ENCODE data around the gene SMPD1.

The SMPD1 gene

DNA sequence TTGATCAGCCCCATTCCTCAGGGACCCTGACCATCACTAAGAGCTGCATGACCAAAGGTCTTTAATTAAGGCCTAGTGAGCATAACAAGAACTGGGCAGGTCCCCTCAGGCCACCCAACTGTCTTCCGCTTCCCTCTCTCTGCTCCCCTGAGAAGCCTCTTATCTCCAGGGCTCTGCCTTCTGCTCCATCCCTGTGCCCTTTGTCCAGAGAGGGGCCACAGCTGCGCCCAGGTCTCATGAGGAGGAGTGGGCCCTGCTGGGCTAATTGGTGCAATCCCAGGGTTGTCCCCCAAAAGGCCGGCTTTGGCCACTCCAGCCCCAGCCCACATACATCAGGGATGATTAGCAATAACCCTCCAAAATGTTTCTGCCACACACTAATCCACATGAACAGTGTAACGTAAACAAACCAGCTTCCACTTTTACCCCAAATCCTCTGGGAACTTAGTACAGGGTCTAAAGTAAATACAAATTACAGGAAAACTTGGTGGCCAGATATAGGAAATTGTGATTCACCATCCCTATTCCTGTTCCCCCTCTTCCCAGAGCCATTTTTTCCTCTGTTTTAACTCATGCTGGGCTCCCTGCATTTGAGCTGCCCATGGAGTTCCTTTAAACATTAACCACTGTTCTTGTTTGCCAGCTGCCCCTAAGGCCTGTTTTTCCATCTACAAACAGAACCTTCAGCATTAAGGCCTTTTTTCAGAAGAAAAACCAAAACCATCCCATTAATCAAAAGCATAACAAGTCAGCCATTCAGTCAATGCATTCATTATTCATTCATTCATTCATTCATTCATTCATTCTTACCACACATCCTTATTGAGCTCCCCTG lies 35.4 kb upstream of the SMPD1 start:
- no peak overlapping the region for H3K4me3 ChIP-seq (ENCODE audit: low read length, poor library complexity, severe bottlenecking)
- no peaks in the 10 kb centered on the region for H3K36me3 ChIP-seq (ENCODE audit: insufficient read depth, low read length)
- no peaks in the 10 kb centered on the region for H4K20me1 ChIP-seq (ENCODE audit: insufficient read depth, low read length, poor library complexity, severe bottlenecking)
- no peaks in the 10 kb centered on the region for H3K79me2 ChIP-seq (ENCODE audit: insufficient read depth, low read length)
- H3F3A ChIP-seq (ENCODE audit: low read depth): no peaks in the 10 kb centered on the region
- no peaks in the 10 kb centered on the region for H3K9me3 ChIP-seq (ENCODE audit: insufficient read depth, low read depth, low read length)
- H3K4me2 ChIP-seq (ENCODE audit: low read depth, low read length, poor library complexity, severe bottlenecking): no peak overlapping the region
- H3K4me1 ChIP-seq (ENCODE audit: insufficient read depth, low read length, poor library complexity, severe bottlenecking): no peaks in the 10 kb centered on the region
- TF ChIP-seq EZH2phosphoT487 (IDR thresholded peaks at IDR 0.05; ENCODE audit: borderline replicate concordance): no peak
- TF ChIP-seq, protein P1, sequence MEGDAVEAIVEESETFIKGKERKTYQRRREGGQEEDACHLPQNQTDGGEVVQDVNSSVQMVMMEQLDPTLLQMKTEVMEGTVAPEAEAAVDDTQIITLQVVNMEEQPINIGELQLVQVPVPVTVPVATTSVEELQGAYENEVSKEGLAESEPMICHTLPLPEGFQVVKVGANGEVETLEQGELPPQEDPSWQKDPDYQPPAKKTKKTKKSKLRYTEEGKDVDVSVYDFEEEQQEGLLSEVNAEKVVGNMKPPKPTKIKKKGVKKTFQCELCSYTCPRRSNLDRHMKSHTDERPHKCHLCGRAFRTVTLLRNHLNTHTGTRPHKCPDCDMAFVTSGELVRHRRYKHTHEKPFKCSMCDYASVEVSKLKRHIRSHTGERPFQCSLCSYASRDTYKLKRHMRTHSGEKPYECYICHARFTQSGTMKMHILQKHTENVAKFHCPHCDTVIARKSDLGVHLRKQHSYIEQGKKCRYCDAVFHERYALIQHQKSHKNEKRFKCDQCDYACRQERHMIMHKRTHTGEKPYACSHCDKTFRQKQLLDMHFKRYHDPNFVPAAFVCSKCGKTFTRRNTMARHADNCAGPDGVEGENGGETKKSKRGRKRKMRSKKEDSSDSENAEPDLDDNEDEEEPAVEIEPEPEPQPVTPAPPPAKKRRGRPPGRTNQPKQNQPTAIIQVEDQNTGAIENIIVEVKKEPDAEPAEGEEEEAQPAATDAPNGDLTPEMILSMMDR (conservative IDR thresholded peaks at IDR 0.05; ENCODE audit: low read length): no peak
- H3K9me2 ChIP-seq (replicated peaks; ENCODE audit: low read depth, low read length): no peaks in the 10 kb centered on the region
- no peak overlapping the region for H2AFZ ChIP-seq (ENCODE audit: low read length)
- H3K9ac ChIP-seq (ENCODE audit: low read depth, low read length, poor library complexity, severe bottlenecking): no peak overlapping the region
- H3K27me3 ChIP-seq (ENCODE audit: insufficient read depth, low read length, poor library complexity, severe bottlenecking): no peaks in the 10 kb centered on the region

DNA sequence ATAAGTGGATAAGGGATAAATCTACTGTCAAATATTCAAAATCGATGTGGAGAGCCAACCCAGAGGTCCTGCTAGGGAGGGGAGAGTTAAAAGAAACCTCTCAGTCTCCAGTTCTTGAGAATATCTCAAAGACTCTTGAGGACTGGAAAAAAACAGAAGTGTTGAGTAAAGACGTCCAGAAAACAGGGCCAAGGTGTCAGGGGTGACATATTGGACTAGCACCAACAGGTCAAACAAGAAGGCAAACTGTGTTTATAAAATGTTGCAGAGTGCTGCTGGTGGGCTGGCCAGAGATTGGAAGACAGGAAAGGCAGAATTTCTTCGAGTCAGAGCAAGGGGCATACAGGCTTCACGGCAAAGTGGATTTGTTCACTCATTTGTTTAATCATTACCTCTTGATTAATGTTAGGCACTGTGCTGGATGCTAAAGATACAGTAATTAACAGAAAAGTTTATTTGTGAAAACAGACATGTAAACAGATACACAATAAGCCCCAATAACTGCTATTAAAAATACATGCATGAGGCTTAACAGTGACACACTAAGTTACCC lies 33.7 kb upstream of the SMPD1 start:
- no peak overlapping the region for H3K9ac ChIP-seq (ENCODE audit: low read depth, low read length, poor library complexity, severe bottlenecking)
- H3F3A ChIP-seq (ENCODE audit: low read depth): no peaks in the 10 kb centered on the region
- H2AFZ ChIP-seq (ENCODE audit: low read length): no peak overlapping the region
- H3K4me1 ChIP-seq (ENCODE audit: insufficient read depth, low read length, poor library complexity, severe bottlenecking): no peaks in the 10 kb centered on the region
- H4K20me1 ChIP-seq (ENCODE audit: insufficient read depth, low read length, poor library complexity, severe bottlenecking): no peaks in the 10 kb centered on the region
- H3K4me3 ChIP-seq (ENCODE audit: low read length, poor library complexity, severe bottlenecking): no peak overlapping the region
- no peaks in the 10 kb centered on the region for H3K79me2 ChIP-seq (ENCODE audit: insufficient read depth, low read length)
- H3K4me2 ChIP-seq (ENCODE audit: low read depth, low read length, poor library complexity, severe bottlenecking): no peak overlapping the region
- no peaks in the 10 kb centered on the region for H3K27me3 ChIP-seq (ENCODE audit: insufficient read depth, low read length, poor library complexity, severe bottlenecking)
- H3K9me2 ChIP-seq (replicated peaks; ENCODE audit: low read depth, low read length): no peaks in the 10 kb centered on the region
- TF ChIP-seq EZH2phosphoT487 (IDR thresholded peaks at IDR 0.05; ENCODE audit: borderline replicate concordance): no peak
- TF ChIP-seq, protein P1 (conservative IDR thresholded peaks at IDR 0.05; ENCODE audit: low read length): no peak
- H3K36me3 ChIP-seq (ENCODE audit: insufficient read depth, low read length): no peaks in the 10 kb centered on the region
- no peaks in the 10 kb centered on the region for H3K9me3 ChIP-seq (ENCODE audit: insufficient read depth, low read depth, low read length)

DNA sequence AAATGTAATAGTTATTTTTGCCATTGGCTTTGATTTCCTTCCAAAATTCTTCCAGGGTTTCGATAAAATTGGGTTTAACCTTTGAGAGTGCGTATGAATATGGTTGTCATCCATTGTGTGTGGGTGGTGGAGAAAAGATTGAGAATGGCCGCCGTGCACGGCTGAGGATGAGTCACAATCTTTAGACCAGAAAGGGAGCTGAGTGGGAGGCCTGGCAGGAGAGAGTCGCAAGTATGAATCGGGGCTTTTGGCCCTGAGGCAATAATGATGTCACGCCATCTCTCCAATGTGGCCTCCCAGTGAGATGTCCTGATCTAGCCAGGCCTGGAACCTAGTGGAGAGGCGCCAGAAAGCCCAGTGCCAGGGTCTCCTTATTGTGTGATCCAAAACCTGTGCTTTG lies 33.1 kb upstream of the SMPD1 start:
- Histone ChIP-seq H2AFZ (ENCODE audit: low read length) (no peak overlapping the region), H3K27me3 (ENCODE audit: insufficient read depth, low read length, poor library complexity, severe bottlenecking) (no peaks in the 10 kb centered on the region), H3K4me1 (ENCODE audit: insufficient read depth, low read length, poor library complexity, severe bottlenecking) (no peaks in the 10 kb centered on the region), H3F3A (ENCODE audit: low read depth) (no peaks in the 10 kb centered on the region), H3K36me3 (ENCODE audit: insufficient read depth, low read length) (no peaks in the 10 kb centered on the region), H3K9me2 (replicated peaks; ENCODE audit: low read depth, low read length) (no peaks in the 10 kb centered on the region), H3K79me2 (ENCODE audit: insufficient read depth, low read length) (no peaks in the 10 kb centered on the region), H3K9me3 (ENCODE audit: insufficient read depth, low read depth, low read length) (no peaks in the 10 kb centered on the region), H3K4me2 (ENCODE audit: low read depth, low read length, poor library complexity, severe bottlenecking) (no peak overlapping the region), H3K9ac (ENCODE audit: low read depth, low read length, poor library complexity, severe bottlenecking) (no peak overlapping the region), H4K20me1 (ENCODE audit: insufficient read depth, low read length, poor library complexity, severe bottlenecking) (no peaks in the 10 kb centered on the region), H3K4me3 (ENCODE audit: low read length, poor library complexity, severe bottlenecking) (no peak overlapping the region)
- TF ChIP-seq, protein P1 (conservative IDR thresholded peaks at IDR 0.05; ENCODE audit: low read length): no peak
- no peak for TF ChIP-seq EZH2phosphoT487 (IDR thresholded peaks at IDR 0.05; ENCODE audit: borderline replicate concordance)

Measured in Loucy (cell line).